GM21360 (cell line): Measurements from ENCODE around the gene KCNF1.

ENCODE experiments used
- ATAC-seq: cut with Tn5 transposase; IDR thresholded peaks from one replicate; pipeline ENCODE4 v1.9.1; 2021; ENCODE audit warnings: mild to moderate bottlenecking, moderate library complexity; ENCODE audit not compliant: unreplicated experiment

The KCNF1 gene

GRCh38 chr2:10961490-10961875 lies 49.7 kb downstream of the KCNF1 start:
- no peak for ATAC-seq

- ATAC-seq: no peak
Measured at GRCh38 chr2:10962004-10962403, 50.3 kb downstream of the KCNF1 start.

- no peak for ATAC-seq
Measured at GRCh38 chr2:10963155-10963554, 51.4 kb downstream of the KCNF1 start.
